Bronchus fibroblast of lung (primary cell): Measurements from ENCODE around the gene PSAP. TPM values are rescaled to one million over a fixed set of nuclear protein-coding genes. Genes with fewer than 3 reads are reported as not detected.

Experiments
- total RNA-seq: library from RNA; depleted of rRNA; stranded (reverse); fragments of >200 nt; gene quantifications from 2 replicates; pipeline ENCODE4 v1.2.3, GENCODE V29; 2015

Gene PSAP
- 315 and 328 TPM in 2 replicates for total RNA-seq

DNA sequence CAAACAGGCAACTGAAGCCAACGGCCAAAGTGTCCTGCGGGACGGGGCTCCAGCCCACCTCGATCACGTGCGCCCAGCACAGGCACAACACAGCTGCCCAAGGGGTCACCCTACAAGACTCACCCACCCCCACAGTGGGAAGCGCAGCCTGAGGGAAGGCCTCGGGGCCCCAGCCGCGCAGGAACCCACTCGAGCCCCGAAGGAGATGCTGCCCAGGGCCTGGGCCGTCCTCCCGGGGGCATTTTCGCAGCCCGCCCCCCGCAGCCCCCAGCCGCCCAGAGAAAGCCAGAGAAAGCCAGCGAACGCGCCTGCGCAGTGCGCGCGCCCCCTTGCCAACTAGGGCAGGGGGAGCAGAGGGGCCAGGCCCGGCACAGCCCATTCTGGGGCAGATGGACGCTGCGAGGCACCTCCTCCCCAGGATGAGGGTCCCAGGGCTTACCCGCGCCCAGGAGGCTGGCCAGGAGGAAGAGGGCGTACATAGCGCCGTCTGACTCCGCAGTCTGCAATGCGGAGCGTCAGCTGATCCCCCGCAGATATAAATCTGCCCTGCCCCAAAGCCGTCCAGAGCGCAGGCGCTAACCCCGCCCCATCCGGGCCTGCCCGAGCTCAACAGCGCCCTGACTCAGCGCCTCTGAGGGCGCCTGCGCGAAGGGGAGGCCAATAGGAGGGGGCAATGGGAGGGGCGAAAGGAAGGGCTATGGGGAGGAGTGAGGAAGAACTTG is at the start of gene PSAP:
Gene PSAP, minus strand, starts transcription at position 509 of the 722 bp plus-strand sequence. Its CDS starts 30 bp downstream, at position 479.

DNA sequence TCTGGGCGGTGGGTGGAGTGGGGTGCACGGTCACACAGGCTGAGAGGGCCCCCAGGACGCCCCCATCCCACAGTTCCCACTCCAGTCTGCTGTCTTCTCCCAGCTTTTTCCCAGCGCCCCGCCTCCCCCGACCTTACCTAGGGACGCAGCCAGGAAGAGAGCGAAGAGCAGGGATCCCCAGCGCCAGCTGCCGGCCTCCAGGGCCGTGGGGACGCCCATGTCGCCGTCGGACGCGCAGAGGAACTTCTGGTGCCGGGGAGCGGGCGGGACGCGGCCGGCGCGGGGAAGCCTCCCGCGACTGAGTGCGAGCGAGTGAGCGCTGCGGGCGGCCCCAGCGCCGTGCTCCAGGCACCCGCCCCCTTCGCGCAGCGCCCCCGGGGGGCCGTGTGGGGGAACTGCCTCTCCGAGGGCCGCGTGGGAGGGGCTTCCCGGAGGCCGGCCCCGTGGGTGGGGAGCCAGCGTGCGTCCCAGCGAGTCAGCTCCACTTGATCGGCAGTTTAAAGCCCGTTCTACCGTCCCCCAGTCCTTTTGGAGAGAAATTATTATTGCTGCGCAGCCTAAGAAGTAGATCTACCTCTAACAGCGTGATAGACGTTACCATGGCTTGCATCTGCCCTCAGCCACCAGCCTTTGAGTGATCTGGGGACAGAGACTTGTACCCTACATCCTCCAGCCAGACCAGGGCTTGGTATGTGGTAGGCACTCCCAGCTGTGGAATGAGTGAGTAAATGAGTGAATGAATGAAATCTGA is 77.7 kb downstream of the PSAP start, which contains the start of gene VSIR:
Gene VSIR, minus strand, starts transcription at position 300 of the 751 bp plus-strand sequence. Its CDS starts 81 bp downstream, at position 219.

Other genes with a start within 250 kb of the PSAP start
- not detected in 2 replicates for gene C10orf105, start 131.5 kb downstream of the PSAP start, total RNA-seq
- 9.1 and 10.9 TPM in 2 replicates for gene VSIR, start 77.7 kb downstream of the PSAP start, total RNA-seq
- gene CHST3, start 113.1 kb upstream of the PSAP start, total RNA-seq: 15.2 and 17.1 TPM in 2 replicates
- gene SPOCK2, start 237.3 kb upstream of the PSAP start, total RNA-seq: 0.15 and 0.34 TPM in 2 replicates